NCI-H2171 treated with DMSO at 0.1 percent for 48 hours (cell line): ENCODE results near the gene NOMO2.
A peak's percentile ranks its signal among the peaks of the same experiment; 100 is the strongest.
"Not testable (repeated sequence)": the region's sequence is repeated elsewhere in the genome, so short reads cannot be mapped to it uniquely, and the experiment has no call there.

Experiments
- DNase-seq: peaks from one replicate; lab custom pipeline; 2025; lab: John Stamatoyannopoulos, UW

The NOMO2 gene, protein sequence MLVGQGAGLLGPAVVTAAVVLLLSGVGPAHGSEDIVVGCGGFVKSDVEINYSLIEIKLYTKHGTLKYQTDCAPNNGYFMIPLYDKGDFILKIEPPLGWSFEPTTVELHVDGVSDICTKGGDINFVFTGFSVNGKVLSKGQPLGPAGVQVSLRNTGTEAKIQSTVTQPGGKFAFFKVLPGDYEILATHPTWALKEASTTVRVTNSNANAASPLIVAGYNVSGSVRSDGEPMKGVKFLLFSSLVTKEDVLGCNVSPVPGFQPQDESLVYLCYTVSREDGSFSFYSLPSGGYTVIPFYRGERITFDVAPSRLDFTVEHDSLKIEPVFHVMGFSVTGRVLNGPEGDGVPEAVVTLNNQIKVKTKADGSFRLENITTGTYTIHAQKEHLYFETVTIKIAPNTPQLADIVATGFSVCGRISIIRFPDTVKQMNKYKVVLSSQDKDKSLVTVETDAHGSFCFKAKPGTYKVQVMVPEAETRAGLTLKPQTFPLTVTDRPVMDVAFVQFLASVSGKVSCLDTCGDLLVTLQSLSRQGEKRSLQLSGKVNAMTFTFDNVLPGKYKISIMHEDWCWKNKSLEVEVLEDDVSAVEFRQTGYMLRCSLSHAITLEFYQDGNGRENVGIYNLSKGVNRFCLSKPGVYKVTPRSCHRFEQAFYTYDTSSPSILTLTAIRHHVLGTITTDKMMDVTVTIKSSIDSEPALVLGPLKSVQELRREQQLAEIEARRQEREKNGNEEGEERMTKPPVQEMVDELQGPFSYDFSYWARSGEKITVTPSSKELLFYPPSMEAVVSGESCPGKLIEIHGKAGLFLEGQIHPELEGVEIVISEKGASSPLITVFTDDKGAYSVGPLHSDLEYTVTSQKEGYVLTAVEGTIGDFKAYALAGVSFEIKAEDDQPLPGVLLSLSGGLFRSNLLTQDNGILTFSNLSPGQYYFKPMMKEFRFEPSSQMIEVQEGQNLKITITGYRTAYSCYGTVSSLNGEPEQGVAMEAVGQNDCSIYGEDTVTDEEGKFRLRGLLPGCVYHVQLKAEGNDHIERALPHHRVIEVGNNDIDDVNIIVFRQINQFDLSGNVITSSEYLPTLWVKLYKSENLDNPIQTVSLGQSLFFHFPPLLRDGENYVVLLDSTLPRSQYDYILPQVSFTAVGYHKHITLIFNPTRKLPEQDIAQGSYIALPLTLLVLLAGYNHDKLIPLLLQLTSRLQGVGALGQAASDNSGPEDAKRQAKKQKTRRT

DNA sequence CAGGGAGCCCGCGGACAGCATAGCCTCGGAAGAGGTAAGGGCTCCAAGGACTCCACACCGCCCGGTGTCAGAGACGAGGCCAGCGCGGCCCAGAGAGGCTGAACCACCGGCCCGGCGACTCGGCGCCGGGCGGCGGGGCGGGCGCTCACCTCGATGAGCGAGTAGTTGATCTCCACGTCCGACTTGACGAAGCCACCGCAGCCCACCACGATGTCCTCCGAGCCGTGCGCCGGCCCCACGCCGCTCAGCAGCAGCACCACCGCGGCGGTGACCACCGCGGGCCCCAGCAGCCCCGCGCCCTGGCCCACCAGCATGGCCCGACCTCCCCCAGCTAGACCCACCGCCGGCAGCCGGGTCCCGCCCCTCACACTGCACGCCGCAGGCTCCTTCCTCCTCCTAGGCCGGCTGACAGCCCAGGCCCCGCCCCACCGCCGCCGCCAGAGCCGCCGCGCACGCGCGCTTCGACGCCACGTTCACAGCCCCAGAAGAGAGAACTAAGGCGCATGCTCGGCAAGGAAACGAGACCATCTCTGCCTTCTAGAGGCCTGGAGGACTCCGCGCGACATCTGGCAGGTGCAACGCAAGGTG is at the start of gene NOMO2:
Gene NOMO2, minus strand, starts transcription at position 371 of the 588 bp plus-strand sequence. Its CDS starts 57 bp downstream, at position 314.
- not testable (repeated sequence) for DNase-seq

DNA sequence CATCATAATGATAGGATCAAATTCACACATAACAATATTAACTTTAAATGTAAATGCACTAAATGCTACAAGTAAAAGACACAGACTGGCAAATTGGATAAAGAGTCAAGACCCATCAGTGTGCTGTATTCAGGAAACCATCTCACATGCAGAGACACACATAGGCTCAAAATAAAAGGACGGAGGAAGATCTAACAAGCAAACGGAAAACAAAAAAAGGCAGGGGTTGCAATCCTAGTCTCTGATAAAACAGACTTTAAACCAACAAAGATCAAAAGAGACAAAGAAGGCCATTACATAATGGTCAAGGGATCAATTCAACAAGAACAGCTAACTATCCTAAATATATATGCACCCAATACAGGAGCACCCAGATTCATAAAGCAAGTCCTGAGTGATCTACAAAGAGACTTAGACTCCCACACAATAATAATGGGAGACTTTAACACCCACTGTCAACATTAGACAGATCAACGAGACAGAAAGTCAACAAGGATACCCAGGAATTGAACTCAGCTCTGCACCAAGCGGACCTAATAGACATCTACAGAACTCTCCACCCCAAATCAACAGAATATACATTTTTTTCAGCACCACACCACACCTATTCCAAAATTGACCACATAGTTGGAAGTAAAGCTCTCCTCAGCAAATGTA is 48.4 kb upstream of the NOMO2 start:
- DNase-seq, result not testable (repeated sequence)

DNA sequence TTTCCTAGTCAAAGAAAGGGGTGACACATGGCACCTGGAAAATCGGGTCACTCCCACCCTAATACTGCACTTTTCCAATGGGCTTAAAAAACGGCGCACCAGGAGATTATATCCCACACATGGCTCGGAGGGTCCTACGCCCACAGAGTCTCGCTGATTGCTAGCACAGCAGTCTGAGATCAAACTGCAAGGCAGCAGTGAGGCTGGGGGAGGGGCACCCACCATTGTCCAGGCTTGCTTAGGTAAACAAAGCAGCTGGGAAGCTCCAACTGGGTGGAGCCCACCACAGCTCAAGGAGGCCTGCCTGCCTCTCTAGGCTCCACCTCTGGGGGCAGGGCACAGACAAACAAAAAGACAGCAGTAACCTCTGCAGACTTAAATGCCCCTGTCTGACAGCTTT is 46.4 kb upstream of the NOMO2 start:
- not testable (repeated sequence) for DNase-seq

DNA sequence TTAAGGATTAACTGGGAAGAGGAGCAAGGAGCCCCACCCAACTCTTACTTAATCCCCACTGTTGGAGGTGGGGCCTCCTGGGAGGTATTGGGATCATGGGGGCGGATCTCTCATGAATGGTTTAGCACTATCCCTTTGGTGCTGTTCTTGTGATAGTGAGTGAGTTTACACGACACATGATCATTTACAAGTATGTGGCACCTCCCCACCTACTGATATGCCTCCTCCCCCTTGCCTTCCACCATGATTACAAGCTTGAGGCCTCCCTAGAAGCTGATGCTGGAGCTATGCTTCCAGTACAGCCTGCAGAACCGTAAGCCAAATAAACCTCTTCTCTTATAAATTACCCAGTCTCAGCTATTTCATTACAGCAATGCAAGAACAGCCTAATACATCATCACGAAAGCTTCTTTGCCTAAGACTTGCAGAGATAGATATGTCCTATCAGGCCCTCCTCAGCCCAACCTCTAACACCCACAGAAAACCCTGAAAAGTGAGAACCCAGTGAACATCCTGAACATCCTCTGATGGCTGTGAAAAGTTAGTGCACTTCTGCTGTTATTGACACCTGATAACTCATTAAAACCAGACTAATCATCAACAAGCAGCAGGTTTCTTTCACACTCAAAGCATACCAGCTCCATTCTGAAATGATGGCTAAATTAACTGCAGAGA is 41.8 kb upstream of the NOMO2 start:
- not testable (repeated sequence) for DNase-seq

DNA sequence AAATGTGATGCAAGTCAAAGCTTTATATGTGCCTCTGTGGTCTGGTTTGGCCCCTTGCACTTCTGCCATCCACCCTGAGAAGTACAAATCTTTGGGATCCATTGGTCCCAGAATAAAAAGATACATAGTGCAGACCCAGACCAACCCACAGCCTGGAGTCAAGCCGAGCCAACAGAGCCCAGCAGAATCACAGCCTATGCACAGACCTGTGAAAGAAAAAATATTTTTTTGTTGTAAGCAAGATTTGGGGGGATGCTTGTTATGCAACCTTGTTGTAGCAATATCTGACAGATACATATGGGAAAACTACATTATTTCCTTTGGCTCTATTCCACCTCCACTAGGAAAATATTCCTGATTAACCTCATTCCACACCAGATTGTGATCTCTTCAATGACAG is 36.7 kb upstream of the NOMO2 start:
- DNase-seq, result not testable (repeated sequence)

DNA sequence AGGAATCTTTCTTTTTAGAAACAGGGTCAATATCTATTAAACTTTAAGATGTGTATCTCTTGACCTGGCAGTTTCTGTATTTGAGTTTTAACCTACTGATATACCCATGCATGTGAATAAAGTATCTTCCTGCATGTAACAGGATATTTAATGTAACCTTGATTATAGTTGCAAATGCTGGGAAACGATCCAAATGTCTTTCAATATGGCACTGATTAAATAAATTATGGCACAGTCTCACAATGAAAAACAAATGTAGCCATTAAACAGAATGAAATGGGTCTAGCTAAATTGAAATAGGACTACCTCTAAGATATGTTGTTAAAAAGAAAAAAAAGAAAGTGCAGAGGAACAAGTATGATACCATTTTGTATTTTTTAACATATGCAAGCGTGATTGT is 35.8 kb upstream of the NOMO2 start:
- DNase-seq, result peak; percentile 7

DNA sequence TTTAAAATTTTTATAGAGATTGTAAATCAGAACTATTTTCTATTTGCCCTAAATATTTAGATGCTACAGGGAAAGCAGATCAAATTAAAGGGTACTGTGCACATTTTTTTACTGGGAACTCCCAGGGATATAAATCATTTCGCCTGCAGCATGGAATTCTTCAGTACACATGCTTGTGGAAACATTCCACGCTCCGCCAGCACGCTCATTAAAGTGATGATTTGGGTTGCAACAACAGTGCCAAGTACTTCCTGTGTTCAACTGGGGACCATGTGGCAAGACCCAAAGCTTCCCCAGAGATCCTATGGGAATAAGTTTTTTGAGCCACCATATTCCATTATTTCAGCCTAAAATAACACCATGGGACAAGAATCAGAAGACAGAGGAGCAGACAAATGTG is 35.4 kb upstream of the NOMO2 start:
- peak; percentile 7 for DNase-seq

DNA sequence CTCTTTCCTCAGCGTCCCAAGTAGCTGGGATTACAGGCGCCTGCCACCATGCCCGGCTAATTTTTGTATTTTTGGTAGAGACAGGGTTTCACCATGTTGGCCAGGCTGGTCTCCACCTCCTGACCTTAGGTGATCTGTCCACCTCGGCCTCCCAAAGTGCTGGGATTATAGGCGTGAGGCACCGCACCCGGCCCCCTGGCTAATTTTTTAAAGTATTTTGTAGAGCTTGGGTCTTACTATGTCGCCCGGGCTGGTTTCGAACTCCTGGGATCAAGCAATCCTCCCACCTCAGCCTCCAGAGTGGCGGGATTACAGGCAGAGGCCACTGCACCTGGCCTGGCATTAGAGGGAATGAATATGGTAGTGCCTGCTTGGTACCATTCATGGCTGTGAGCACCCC is 33.9 kb upstream of the NOMO2 start:
- not testable (repeated sequence) for DNase-seq

DNA sequence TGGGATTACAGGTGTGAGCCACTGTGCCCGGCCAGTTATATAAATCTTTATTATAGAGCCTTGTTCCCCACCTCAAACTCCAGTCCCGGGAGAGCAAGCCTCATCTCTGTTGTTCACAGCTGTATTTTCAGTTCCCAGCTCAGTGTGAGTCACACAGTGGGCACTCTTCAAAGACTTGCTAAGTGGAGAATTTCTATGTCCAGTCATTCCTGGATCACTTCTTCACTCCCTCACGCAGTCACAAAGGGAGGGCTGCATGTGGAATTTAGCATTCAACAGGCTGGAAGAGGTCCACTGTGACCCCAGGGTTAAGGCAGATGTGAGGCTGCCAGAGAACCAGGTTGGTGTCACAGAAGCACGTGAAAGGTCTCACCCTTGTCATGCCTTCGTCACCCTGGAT is 33.0 kb upstream of the NOMO2 start:
- not testable (repeated sequence) for DNase-seq

DNA sequence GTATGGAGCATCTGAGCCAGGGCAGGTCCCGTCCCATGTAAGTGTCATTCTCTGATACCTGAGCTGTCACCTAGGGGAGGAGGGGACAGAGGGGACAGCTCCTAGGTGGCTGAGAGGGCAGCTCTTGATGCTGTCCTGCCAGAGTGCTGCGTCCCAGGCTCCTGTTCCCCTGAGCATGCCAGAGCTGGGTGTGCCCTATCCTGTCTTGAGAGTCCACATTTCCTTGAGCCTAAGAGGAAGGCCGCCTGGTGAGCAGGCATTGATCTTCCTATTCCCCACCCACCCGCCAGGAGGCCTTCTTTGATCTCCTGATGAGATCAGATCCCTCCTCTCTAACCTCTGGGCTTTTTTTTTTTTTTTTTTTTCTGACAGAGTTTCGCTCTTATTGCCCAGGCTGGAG is 32.0 kb upstream of the NOMO2 start:
- DNase-seq, result not testable (repeated sequence)

DNA sequence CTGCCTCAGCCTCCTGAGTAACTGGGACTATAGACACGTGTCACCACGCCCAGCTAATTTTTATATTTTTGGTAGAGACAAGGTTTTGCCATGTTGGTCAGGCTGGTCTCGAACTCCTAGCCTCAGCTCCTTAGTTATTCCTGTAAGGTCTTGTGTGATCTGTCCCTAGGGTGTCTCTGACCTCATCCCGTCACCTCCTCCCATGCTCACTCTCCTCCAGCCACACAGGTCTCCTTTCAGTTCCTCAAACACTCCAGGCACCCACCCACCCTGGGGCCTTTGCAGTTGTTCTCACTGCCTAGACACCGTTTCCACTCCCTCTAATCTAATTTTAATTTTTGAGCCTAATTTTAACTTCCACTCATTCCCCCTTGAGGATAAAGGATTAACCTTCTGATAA is 31.1 kb upstream of the NOMO2 start:
- not testable (repeated sequence) for DNase-seq

DNA sequence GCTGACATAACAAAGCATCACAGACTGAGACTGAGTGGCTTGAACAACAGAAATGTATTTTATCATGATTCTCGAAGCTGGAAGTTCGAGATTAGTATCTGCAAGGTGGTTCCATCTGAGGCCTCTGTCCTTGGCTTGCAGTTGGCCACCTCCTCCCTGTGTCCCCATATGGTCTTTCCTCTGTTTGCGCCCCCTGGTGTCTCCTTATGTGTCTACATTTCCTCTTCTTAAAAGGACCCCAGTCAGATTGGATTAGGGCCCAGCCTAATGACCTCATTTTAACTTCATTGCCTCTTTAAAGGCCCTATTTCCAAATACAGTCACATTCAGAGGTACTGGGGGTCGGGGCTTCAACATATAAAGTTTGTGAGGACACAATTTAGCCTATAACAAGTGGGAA is 30.0 kb upstream of the NOMO2 start:
- DNase-seq, result peak; percentile 2

DNA sequence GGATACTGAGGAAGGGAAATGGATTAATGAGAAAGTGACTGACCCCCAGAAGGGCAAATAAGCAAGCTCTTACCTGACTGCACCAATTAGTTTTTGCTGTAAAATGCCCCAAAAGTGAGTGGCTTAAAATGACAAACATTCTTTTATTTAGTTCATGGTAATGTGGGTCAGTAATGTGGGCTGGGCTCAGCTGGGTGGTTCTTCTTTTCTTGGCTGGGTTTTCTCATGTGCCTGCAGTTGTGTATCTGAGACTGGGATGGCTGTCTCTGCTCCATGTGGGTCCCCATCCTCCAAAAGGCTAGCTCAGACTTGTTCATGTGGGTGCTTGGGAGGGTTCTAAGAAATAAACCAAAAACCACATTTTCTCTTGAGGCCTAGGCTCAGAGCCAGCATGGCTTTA is 29.5 kb upstream of the NOMO2 start:
- DNase-seq, result not testable (repeated sequence)

DNA sequence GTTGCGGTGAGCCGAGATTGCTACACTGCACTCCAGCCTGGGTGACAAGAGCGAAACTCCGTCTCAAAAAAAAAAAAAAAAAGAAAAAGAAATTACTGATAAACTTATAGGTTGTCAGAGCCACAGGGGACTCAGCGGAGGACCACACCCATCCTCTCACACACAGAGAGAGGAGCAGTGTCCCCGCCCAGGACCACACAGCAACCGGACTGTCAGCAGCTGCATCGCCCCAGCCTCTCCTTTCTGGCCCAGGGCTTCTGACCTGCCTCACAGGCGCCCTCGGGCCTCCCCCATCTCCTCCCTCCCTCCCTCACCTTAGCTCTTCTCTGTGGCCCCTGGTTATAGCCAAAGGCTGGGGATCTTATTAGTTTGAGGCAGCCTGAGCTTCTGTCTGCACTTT is 27.9 kb upstream of the NOMO2 start:
- not testable (repeated sequence) for DNase-seq

DNA sequence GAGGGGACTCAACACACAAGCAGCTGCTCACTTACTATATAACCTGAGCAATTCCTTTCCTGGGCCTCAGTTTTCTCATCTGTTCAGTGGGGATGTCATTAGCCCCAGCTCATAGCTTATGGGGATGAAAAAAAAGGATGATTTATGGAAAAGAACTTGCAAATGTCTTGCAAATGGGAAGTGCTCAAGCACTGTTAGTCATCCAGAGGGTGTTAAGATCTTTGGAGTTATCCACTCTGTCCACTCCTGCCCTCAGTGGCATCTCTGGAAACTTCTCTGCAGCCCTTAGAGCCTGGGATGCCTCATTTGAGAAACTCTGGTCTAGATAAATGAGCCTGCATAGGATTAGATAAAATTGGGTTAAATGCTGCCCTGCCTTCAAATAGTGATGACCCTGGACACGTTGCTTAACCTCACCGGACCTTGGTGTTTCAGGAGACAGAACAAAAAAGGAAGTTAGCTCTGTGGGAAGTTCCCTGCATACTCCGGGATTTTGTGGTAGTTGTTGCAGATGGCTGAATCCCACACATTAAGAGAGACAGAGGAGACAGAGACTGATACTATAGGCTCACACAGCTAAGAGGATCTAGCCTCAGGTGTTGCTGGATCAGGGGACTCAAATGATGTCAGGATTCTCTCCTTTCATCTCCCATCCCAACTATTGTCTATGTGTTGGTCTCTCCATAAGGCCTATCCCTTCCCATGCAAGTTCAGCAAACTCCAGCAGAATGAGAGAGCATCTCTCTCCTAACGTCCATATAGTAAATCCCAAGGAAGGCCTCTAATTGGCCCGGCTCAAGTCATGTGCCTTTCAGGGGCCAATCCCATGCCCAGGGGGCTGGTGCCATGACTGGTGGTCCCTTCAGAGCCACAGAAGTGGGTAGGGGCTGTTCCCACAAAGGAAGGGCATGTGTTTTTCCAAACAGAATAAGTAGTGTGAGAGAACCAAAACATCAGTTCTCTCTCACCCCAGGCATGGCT is 25.0 kb upstream of the NOMO2 start:
- DNase-seq, result not testable (repeated sequence)

DNA sequence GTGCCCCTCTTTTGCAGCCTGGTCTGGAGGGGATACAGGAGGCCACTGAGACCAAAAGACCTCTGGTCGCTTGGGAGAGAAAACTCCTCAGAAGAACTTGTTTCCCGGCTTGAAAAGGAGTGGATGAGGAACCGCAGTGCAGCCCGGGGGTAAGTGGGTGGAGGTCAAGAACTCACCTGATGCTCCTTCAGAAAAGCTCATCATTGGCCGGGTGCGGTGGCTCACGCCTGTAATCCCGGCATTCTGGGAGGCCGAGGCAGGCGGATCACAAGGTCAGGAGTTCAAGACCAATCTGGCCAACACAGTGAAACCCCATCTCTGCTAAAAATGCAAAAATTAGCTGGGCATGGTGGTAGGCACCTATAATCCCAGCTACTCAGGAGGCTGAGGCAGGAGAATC is 23.9 kb upstream of the NOMO2 start:
- not testable (repeated sequence) for DNase-seq

DNA sequence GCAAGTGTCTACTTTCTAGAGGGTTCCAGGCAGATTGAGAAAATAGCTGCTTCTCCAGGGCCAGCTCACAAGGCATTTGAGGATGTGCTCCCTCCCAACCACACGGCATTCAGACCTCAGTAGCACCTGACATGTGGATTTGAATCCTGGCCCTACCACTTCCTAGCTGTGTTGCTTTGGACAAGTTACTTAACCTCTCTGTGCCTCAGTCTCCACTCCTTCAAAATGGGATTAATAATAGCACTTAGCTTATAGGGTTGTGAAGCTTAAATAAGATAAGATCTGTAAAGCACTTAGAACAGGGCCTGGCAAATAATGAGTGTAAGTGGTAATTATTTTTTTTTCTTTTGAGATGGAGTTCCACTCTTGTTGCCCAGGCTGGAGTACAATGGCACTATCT is 21.0 kb upstream of the NOMO2 start:
- no peak for DNase-seq

DNA sequence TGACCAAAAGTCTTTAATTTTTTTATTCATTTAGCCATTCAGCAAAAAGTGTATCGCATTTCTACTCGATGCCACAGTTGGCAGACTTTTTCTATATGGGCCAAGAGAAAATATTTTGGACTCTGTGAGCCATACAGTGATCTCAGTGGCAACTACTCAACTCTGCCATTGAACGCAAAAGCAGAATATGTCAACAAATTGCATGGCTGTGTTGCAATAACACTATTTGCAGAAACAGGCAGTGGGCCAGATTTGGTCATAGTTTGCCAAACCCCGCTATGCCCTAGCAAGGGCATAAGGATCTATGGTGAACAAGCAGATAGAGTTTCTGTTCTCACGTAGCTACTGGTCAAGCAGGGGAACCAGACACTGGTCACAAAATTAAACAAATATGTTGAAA is 18.5 kb upstream of the NOMO2 start:
- not testable (repeated sequence) for DNase-seq

DNA sequence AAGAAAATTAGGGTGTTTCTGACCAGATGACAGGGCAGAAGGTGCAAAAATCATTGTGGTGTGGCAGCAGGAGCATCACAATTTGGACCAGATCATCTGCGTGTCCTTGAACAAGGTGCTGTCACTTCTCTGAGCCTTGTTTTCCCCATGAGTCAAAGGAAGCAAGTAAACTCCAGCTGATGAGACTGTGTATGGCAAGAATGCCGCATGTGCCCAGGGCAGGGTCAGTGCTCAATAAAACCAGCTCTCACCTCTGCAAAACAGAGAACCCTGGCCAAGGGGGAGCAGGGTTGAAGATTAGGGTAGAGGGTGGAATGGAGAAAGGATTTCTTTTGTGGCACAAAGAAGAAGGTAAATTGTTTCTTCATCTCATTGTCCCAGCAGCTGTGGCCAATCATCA is 17.4 kb upstream of the NOMO2 start:
- DNase-seq, result not testable (repeated sequence)
